Measurements from ENCODE around the gene HSPA2. TPM values are rescaled to one million over a fixed set of nuclear protein-coding genes. Genes with fewer than 3 reads are reported as not detected.
A peak's percentile ranks its signal among the peaks of the same experiment; 100 is the strongest.

HSPA2 gene
- polyA plus RNA-seq, 6 donors from 2014 or later, result 0.30 to 1.3 (median 0.36) TPM; not detected in 1

DNA sequence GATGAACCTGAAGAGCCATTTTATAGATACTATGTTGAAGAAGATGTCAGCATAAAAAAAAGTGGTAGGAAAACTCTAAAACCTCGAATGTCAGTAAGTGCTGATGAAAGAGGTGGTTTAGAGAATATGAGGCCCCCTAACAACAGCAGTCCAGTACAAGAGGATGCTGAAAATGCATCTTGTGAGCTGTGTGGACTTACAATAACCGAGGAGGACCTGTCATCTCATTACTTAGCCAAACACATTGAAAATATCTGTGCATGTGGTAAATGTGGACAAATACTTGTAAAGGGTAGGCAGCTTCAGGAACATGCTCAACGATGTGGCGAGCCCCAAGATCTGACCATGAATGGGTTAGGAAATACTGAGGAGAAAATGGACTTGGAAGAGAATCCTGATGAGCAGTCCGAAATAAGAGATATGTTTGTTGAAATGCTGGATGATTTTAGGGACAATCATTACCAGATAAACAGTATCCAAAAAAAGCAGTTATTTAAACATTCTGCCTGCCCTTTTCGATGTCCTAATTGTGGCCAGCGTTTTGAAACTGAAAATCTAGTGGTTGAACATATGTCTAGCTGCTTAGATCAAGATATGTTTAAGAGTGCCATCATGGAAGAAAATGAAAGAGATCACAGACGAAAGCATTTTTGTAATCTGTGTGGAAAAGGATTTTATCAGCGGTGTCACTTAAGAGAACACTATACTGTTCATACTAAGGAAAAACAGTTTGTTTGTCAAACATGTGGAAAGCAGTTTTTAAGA is 17.8 kb upstream of the HSPA2 start:
- no peak overlapping the region for H3K4me3 Mint-ChIP-seq
- no peaks in the 10 kb centered on the region for H3K9me3 Mint-ChIP-seq
- no peak for ATAC-seq (ENCODE audit: low read depth in 2 of 2)
- no peak for DNase-seq
- no peak overlapping the region for H3K27ac Mint-ChIP-seq
- H3K27me3 Mint-ChIP-seq, result no peaks in the 10 kb centered on the region
- H3K36me3 Mint-ChIP-seq, result peaks cover 0 to 5% of the 10 kb centered on the region in 2 donors
- H3K4me1 Mint-ChIP-seq, result peaks cover 4 to 22% (median 10%) of the 10 kb centered on the region in 3 donors

GRCh38 chr14:64525354-64525753 is 15.2 kb upstream of the HSPA2 start:
- Mint-ChIP-seq H3K36me3 (peaks cover 0 to 5% of the 10 kb centered on the region in 2 donors), H3K9me3 (no peaks in the 10 kb centered on the region), H3K27me3 (no peaks in the 10 kb centered on the region), H3K27ac (peak overlapping the region in 1 of 6 donors; percentile 12), H3K4me1 (peaks cover 4 to 10% (median 5%) of the 10 kb centered on the region in 3 donors), H3K4me3 (no peak overlapping the region)
- DNase-seq (no peak), ATAC-seq (ENCODE audit: low read depth in 2 of 2) (no peak)

GRCh38 chr14:64531567-64531966 is 9.0 kb upstream of the HSPA2 start:
- Mint-ChIP-seq H3K9me3 (no peaks in the 10 kb centered on the region), H3K4me1 (peaks cover 0 to 3% (median 0%) of the 10 kb centered on the region in 3 donors), H3K27me3 (no peaks in the 10 kb centered on the region), H3K4me3 (no peak overlapping the region), H3K27ac (no peak overlapping the region), H3K36me3 (no peaks in the 10 kb centered on the region)
- no peak for ATAC-seq (ENCODE audit: low read depth in 2 of 2)
- no peak for DNase-seq

DNA sequence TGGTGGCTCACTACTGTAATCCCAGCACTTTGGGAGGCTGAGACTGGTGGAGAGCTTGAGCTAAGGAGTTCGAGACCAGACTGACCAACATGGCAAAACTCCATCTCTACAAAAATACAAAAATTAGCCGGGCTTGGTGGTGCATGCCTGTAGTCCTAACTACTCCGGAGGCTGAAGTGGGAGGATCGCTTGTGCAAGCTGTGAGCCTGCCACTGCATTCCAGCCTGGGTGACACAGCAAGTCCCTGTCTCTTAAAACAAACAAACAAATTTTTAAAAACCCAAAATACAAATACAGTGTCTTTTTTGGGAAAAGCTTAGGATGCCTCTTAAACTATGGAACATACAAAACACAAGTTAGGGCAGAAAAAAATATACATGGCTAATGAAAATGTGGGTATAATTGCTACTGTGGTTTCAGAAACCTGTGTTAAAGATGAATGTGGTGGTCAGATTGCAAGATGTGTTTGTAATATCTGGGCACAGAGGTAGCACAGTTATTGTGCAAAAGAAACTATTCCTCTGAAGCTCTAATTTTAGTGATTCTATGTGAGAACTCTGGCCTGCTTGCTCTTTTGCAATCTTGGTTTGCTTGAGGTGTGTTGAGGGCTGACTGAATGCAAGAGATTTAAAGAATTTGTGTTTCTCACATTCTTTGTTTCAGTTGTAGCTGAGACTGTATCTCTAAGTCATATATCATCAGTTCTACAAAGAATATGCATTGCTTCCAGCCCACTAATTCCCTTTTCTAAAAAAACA is 3.9 kb upstream of the HSPA2 start:
- Mint-ChIP-seq H3K4me1 (peaks cover 16 to 29% (median 28%) of the 10 kb centered on the region in 3 donors), H3K27me3 (peaks cover 0 to 19% (median 10%) of the 10 kb centered on the region in 3 donors), H3K4me3 (peak overlapping the region in 4 of 8 donors; percentile 17 to 83 (median 40)), H3K36me3 (peaks cover 0 to 11% of the 10 kb centered on the region in 2 donors), H3K9me3 (peaks cover 6 to 17% (median 8%) of the 10 kb centered on the region in 7 donors), H3K27ac (peak overlapping the region in 2 of 6 donors; percentile 15 to 16)
- DNase-seq (no peak), ATAC-seq (ENCODE audit: low read depth in 2 of 2) (no peak)

DNA sequence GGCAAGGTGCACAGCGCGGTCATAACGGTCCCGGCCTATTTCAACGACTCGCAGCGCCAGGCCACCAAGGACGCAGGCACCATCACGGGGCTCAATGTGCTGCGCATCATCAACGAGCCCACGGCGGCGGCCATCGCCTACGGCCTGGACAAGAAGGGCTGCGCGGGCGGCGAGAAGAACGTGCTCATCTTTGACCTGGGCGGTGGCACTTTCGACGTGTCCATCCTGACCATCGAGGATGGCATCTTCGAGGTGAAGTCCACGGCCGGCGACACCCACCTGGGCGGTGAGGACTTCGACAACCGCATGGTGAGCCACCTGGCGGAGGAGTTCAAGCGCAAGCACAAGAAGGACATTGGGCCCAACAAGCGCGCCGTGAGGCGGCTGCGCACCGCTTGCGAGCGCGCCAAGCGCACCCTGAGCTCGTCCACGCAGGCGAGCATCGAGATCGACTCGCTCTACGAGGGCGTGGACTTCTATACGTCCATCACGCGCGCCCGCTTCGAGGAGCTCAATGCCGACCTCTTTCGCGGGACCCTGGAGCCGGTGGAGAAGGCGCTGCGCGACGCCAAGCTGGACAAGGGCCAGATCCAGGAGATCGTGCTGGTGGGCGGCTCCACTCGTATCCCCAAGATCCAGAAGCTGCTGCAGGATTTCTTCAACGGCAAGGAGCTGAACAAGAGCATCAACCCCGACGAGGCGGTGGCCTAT is 875 bp downstream of the HSPA2 start:
- peak overlapping the region in 5 of 6 donors; percentile 18 to 96 (median 69) for H3K27ac Mint-ChIP-seq
- DNase-seq, result no peak
- peaks cover 6 to 17% (median 8%) of the 10 kb centered on the region in 7 donors for H3K9me3 Mint-ChIP-seq
- peak overlapping the region; percentile 91 to 100 (median 97) for H3K4me3 Mint-ChIP-seq
- ATAC-seq (ENCODE audit: low read depth in 2 of 2), result no peak
- peaks cover 22 to 40% (median 40%) of the 10 kb centered on the region in 3 donors for H3K4me1 Mint-ChIP-seq
- peaks cover 0 to 24% (median 10%) of the 10 kb centered on the region in 3 donors for H3K27me3 Mint-ChIP-seq
- H3K36me3 Mint-ChIP-seq, result peaks cover 0 to 11% of the 10 kb centered on the region in 2 donors

GRCh38 chr14:64541972-64542835 is 1.7 kb downstream of the HSPA2 start:
- H3K27me3 Mint-ChIP-seq, result peaks cover 0 to 28% (median 10%) of the 10 kb centered on the region in 3 donors
- peak overlapping the region in 5 of 6 donors; percentile 36 to 82 (median 69) for H3K27ac Mint-ChIP-seq
- ATAC-seq (ENCODE audit: low read depth in 2 of 2) (no peak), DNase-seq (no peak)
- H3K4me3 Mint-ChIP-seq, result peak overlapping the region; percentile 86 to 99 (median 96)
- peaks cover 0 to 11% of the 10 kb centered on the region in 2 donors for H3K36me3 Mint-ChIP-seq
- peaks cover 22 to 40% (median 40%) of the 10 kb centered on the region in 3 donors for H3K4me1 Mint-ChIP-seq
- H3K9me3 Mint-ChIP-seq, result peaks cover 6 to 17% (median 8%) of the 10 kb centered on the region in 7 donors

DNA sequence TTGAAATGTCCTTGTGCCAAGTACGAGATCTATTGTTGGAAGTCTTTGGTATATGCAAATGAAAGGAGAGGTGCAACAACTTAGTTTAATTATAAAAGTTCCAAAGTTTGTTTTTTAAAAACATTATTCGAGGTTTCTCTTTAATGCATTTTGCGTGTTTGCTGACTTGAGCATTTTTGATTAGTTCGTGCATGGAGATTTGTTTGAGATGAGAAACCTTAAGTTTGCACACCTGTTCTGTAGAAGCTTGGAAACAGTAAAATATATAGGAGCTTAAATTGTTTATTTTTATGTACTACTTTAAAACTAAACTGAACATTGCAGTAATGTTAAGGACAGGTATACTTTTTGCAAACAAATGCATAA is 2.3 kb downstream of the HSPA2 start:
- Mint-ChIP-seq H3K36me3 (peaks cover 0 to 11% of the 10 kb centered on the region in 2 donors), H3K4me1 (peaks cover 22 to 40% (median 40%) of the 10 kb centered on the region in 3 donors), H3K4me3 (peak overlapping the region in 7 of 8 donors; percentile 91 to 99 (median 97)), H3K9me3 (peaks cover 6 to 17% (median 8%) of the 10 kb centered on the region in 7 donors), H3K27me3 (peaks cover 0 to 30% (median 10%) of the 10 kb centered on the region in 3 donors), H3K27ac (peak overlapping the region in 1 of 6 donors; percentile 54)
- DNase-seq (no peak), ATAC-seq (ENCODE audit: low read depth in 2 of 2) (no peak)

- Mint-ChIP-seq H3K36me3 (peaks cover 0 to 11% of the 10 kb centered on the region in 2 donors), H3K9me3 (peaks cover 6 to 17% (median 8%) of the 10 kb centered on the region in 7 donors), H3K4me3 (no peak overlapping the region), H3K27ac (no peak overlapping the region), H3K27me3 (peaks cover 10 to 39% (median 17%) of the 10 kb centered on the region in 3 donors), H3K4me1 (peaks cover 18 to 35% (median 34%) of the 10 kb centered on the region in 3 donors)
- ATAC-seq (ENCODE audit: low read depth in 2 of 2) (no peak), DNase-seq (no peak)
These were observed 4.2 kb downstream of the HSPA2 start for GRCh38 chr14:64544607-64545312.

GRCh38 chr14:64549016-64549415 is 8.5 kb downstream of the HSPA2 start:
- H3K4me1 Mint-ChIP-seq, result peaks cover 9 to 12% (median 11%) of the 10 kb centered on the region in 3 donors
- H3K27me3 Mint-ChIP-seq, result peaks cover 8 to 37% (median 31%) of the 10 kb centered on the region in 3 donors
- no peak for ATAC-seq (ENCODE audit: low read depth in 2 of 2)
- no peaks in the 10 kb centered on the region for H3K36me3 Mint-ChIP-seq
- DNase-seq, result no peak
- H3K27ac Mint-ChIP-seq, result no peak overlapping the region
- no peaks in the 10 kb centered on the region for H3K9me3 Mint-ChIP-seq
- peak overlapping the region in 6 of 8 donors; percentile 29 to 74 (median 54) for H3K4me3 Mint-ChIP-seq

- Mint-ChIP-seq H3K4me1 (peaks cover 9 to 12% (median 11%) of the 10 kb centered on the region in 3 donors), H3K36me3 (no peaks in the 10 kb centered on the region), H3K4me3 (peak within 1 kb of the TSS; percentile 47 to 86 (median 64)), H3K27ac (peak within 1 kb of the TSS in 3 of 6 donors; percentile 7 to 47 (median 31)), H3K9me3 (no peaks in the 10 kb centered on the region), H3K27me3 (peaks cover 8 to 44% (median 36%) of the 10 kb centered on the region in 3 donors)
- peak; percentile 29 for DNase-seq
- peak; percentile 93 to 94 for ATAC-seq (ENCODE audit: low read depth in 2 of 2)
These were observed 9.5 kb downstream of the HSPA2 start, which contains the start of gene PPP1R36 for GRCh38 chr14:64549791-64550620. TSS of gene PPP1R36 (plus strand) at chr14:64549961. CDS start at chr14:64549998, 37 bp downstream.

Data from naive B cell (primary cell).